Endothelial cell of umbilical vein (primary cell): ENCODE measurements around the gene MAP1B. TPM values are rescaled to one million over a fixed set of nuclear protein-coding genes. Genes with fewer than 3 reads are reported as not detected.

ENCODE experiments used
- BruUV-seq: library from RNA; stranded (reverse); fragments of 400-500 nt; replicated peaks from 2 replicates; lab custom pipeline; 2021; lab: Mats Ljungman, UMichigan
- CTCF ChIA-PET: fragments of 300-600, 350-600 bp; sonication (Branson Sonifier 250); formaldehyde crosslinking; loops from one replicate; lab custom pipeline; 2021; ENCODE audit warnings: antibody characterized with exemption, inconsistent platforms; lab: Charles Lee
- POLR2A ChIA-PET: fragments of 300-600, 350-600 bp; sonication (Branson Sonifier 250); formaldehyde crosslinking; loops from one replicate; lab custom pipeline; 2021; ENCODE audit warnings: antibody characterized with exemption, inconsistent platforms; lab: Charles Lee
- DNase-seq: peaks from one replicate; pipeline ENCODE4 v3.0.0-alpha.2; 2011; ENCODE audit warnings: low read depth, low spot score
- FAIRE-seq: peaks from 2 replicates; lab custom pipeline; 2011; peaks lifted over from hg19 to GRCh38; lab: Jason Lieb, UNC
- H2AFZ ChIP-seq: 2 replicates; pipeline ENCODE4 v1.6.0; 2012; ENCODE audit warnings: low read depth, low read length, control low read depth, inconsistent platforms
- H3K27ac ChIP-seq: 2 replicates; pipeline ENCODE4 v1.5.1; 2011; ENCODE audit warnings: low read depth, mild to moderate bottlenecking, control low read depth, low read length, moderate library complexity; ENCODE audit not compliant: insufficient read depth
- H3K27me3 ChIP-seq, 2 experiments: 2 replicates each; pipeline versions ENCODE4 v1.6.0 to v1.6.1; 2011; ENCODE audit warnings: low read length in 2 of 2, mixed read lengths in 1 of 2; ENCODE audit not compliant: control insufficient read depth in 2 of 2, insufficient read depth in 2 of 2
- H3K36me3 ChIP-seq, 2 experiments: 2 replicates in 1 of 2; 3 replicates in 1 of 2; pipeline ENCODE4 v1.5.1; 2011; ENCODE audit warnings: low read length in 2 of 2, mild to moderate bottlenecking in 1 of 2, moderate library complexity in 1 of 2; ENCODE audit not compliant: control insufficient read depth in 2 of 2, insufficient read depth in 2 of 2; ENCODE audit errors: extremely low read depth in 1 of 2
- H3K4me1 ChIP-seq: 3 replicates; pipeline ENCODE4 v1.5.1; 2011; ENCODE audit warnings: mild to moderate bottlenecking, low read length; ENCODE audit not compliant: control insufficient read depth, insufficient read depth; ENCODE audit errors: extremely low read depth
- H3K4me2 ChIP-seq: 2 replicates; pipeline ENCODE4 v1.6.1; 2011; ENCODE audit warnings: low read length, control low read depth, mixed read lengths; ENCODE audit not compliant: insufficient read depth
- H3K4me3 ChIP-seq, 3 experiments: fragments of 200-600 bp in 1 of 3; sonication (generic), shearing (Covaris generic) in 1 of 3; replicated peaks in 1 of 3; 2 replicates each; pipeline ENCODE4 v1.5.1; 2011 to 2016; ENCODE audit warnings: control low read depth in 3 of 3, low read length in 3 of 3, mild to moderate bottlenecking in 2 of 3, inconsistent platforms in 1 of 3, low read depth in 1 of 3, moderate library complexity in 1 of 3; ENCODE audit not compliant: insufficient read depth in 1 of 3
- H3K79me2 ChIP-seq: 2 replicates; pipeline ENCODE4 v1.6.0; 2012; ENCODE audit warnings: low read length, inconsistent platforms; ENCODE audit not compliant: control insufficient read depth, insufficient read depth
- H3K9ac ChIP-seq: replicated peaks from 2 replicates; pipeline ENCODE3; 2011; ENCODE audit warnings: low read length, control low read depth; ENCODE audit not compliant: insufficient read depth; ENCODE audit errors: extremely low read depth
- H3K9me1 ChIP-seq: replicated peaks from 3 replicates; pipeline ENCODE4 v1.6.0; 2011; ENCODE audit warnings: mild to moderate bottlenecking, low read length; ENCODE audit not compliant: control insufficient read depth, insufficient read depth; ENCODE audit errors: extremely low read depth
- H3K9me3 ChIP-seq: replicated peaks from 2 replicates; pipeline ENCODE4 v1.5.1; 2012; ENCODE audit warnings: low read length, inconsistent platforms; ENCODE audit not compliant: control insufficient read depth, insufficient read depth
- H4K20me1 ChIP-seq: replicated peaks from 2 replicates; pipeline ENCODE3; 2011; ENCODE audit warnings: mild to moderate bottlenecking, low read length; ENCODE audit not compliant: control insufficient read depth, insufficient read depth; ENCODE audit errors: extremely low read depth
- EZH2 ChIP-seq: IDR thresholded peaks from 2 replicates; pipeline ENCODE4 v1.6.1; 2012; ENCODE audit warnings: borderline replicate concordance, low read depth, mild to moderate bottlenecking, moderate library complexity, low read length, inconsistent platforms; ENCODE audit not compliant: severe bottlenecking
- FOS ChIP-seq: IDR thresholded peaks from 2 replicates; pipeline ENCODE4 v1.6.1; 2011; ENCODE audit warnings: mild to moderate bottlenecking, low read length, moderate library complexity, borderline replicate concordance; ENCODE audit not compliant: insufficient read depth
- GATA2 ChIP-seq: IDR thresholded peaks from 2 replicates; pipeline ENCODE4 v1.7.0; 2011; ENCODE audit warnings: low read depth, mild to moderate bottlenecking, moderate library complexity, mixed read lengths, low read length; ENCODE audit not compliant: insufficient read length, insufficient read depth
- JUN ChIP-seq: IDR thresholded peaks from 2 replicates; pipeline ENCODE4 v1.6.1; 2011; ENCODE audit warnings: borderline replicate concordance, low read depth; ENCODE audit not compliant: insufficient read length, insufficient read depth
- MYC ChIP-seq: IDR thresholded peaks from one replicate; pipeline ENCODE4 v1.6.1; 2011; ENCODE audit warnings: mild to moderate bottlenecking, low read depth, low read length
- POLR2A ChIP-seq: IDR thresholded peaks from 2 replicates; pipeline ENCODE4 v1.6.1; 2012; ENCODE audit warnings: low read depth, mild to moderate bottlenecking, control low read depth, low read length
- POLR2AphosphoS5 ChIP-seq: IDR thresholded peaks from 2 replicates; pipeline ENCODE4 v1.6.1; 2012; ENCODE audit warnings: low read depth, mild to moderate bottlenecking, control low read depth, low read length, moderate library complexity; ENCODE audit not compliant: insufficient read depth
- dilution Hi-C: fragments of 300-500 bp; cut with MboI; formaldehyde crosslinking; loops from one replicate; pipeline ENCODE4 v1.15.0; 2019; ENCODE audit warnings: low sequenced_read_pairs; ENCODE audit not compliant: extremely low pct_ligation_motif_present
- intact Hi-C: fragments of 100-400 bp; cut with micrococcal nuclease; formaldehyde crosslinking; loops from one replicate; pipeline ENCODE4 v1.10.0; 2022
- polyA plus RNA-seq, 4 experiments: library from polyadenylated mRNA; depleted of rRNA in 3 of 4; stranded (reverse) in 3 of 4; unstranded in 1 of 4; fragments of >200 nt; gene quantifications; 2 replicates each; pipeline versions ENCODE4 v1.2.1 to v1.2.3, GENCODE V29; 2011 to 2012; ENCODE audit warnings: missing spikeins in 1 of 4
- total RNA-seq: library from RNA; stranded (reverse); gene quantifications from 2 replicates; pipeline ENCODE4 v1.2.3, GENCODE V29; 2021
- TF ChIP-seq, protein P1 (sequence below), 2 donors: IDR thresholded peaks; 1 replicate in 1 of 2; 2 replicates in 1 of 2; pipeline ENCODE4 v1.5.1; 2011; ENCODE audit warnings: low read length in 2 of 2, mild to moderate bottlenecking in 2 of 2, moderate library complexity in 2 of 2, control low read depth in 1 of 2, inconsistent platforms in 1 of 2, low read depth in 1 of 2; ENCODE audit not compliant: insufficient read depth in 1 of 2; ENCODE audit errors: extremely low read depth in 1 of 2
- TF ChIP-seq, protein P2 (sequence below): IDR thresholded peaks from 2 replicates; pipeline ENCODE4 v1.6.1; 2011; ENCODE audit not compliant: insufficient read depth, insufficient read length

MAP1B gene
- total and polyA plus RNA-seq, 2 donors (not counting 3 experiments of a cell fraction or from before 2014, with no cell fraction given): 55.9 to 263 TPM

DNA sequence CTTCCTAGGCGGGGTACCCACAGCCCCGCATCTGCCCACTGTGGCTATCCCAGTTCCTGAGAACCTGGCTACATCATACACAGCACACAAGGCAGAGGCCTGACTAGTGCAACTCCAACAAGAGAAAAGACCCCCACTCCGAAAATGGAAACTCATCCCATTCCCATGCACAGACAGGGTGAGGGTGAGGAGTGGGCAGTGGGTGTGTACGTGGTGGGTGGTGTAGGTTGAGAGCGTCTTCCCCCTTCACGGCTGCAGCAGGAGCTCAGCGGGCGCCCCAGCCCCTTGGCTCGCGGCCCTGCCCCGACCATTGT lies 501 bp upstream of the MAP1B start:
- DNase-seq (no peak), FAIRE-seq (no peak)
- BruUV-seq: TSS peak; percentile 7
- H3K4me1 ChIP-seq: peaks cover 24% of the 10 kb centered on the region
- peaks cover 42% of the 10 kb centered on the region for H3K79me2 ChIP-seq
- no peak overlapping the region for H3K9ac ChIP-seq
- H3K4me3 ChIP-seq: peak overlapping the region; percentile 91 to 98 (median 97)
- dilution Hi-C loops (no loop called here), intact Hi-C loops (loop anchor here (2.0 to 5.0 kb wide), 4 partner anchors 61 to 324 kb away; no protein-coding TSS in a partner anchor)
- H3K27ac ChIP-seq: no peak overlapping the region
- H3K4me2 ChIP-seq: peak overlapping the region; percentile 9
- H3K27me3 ChIP-seq: no peaks in the 10 kb centered on the region
- no peaks in the 10 kb centered on the region for H3K9me1 ChIP-seq
- no peaks in the 10 kb centered on the region for H3K9me3 ChIP-seq
- peak overlapping the region; percentile 43 for H2AFZ ChIP-seq
- TF ChIP-seq POLR2AphosphoS5 (no peak), MYC (no peak), GATA2 (no peak), JUN (no peak), POLR2A (no peak), EZH2 (no peak), FOS (no peak)
- TF ChIP-seq, protein P1, sequence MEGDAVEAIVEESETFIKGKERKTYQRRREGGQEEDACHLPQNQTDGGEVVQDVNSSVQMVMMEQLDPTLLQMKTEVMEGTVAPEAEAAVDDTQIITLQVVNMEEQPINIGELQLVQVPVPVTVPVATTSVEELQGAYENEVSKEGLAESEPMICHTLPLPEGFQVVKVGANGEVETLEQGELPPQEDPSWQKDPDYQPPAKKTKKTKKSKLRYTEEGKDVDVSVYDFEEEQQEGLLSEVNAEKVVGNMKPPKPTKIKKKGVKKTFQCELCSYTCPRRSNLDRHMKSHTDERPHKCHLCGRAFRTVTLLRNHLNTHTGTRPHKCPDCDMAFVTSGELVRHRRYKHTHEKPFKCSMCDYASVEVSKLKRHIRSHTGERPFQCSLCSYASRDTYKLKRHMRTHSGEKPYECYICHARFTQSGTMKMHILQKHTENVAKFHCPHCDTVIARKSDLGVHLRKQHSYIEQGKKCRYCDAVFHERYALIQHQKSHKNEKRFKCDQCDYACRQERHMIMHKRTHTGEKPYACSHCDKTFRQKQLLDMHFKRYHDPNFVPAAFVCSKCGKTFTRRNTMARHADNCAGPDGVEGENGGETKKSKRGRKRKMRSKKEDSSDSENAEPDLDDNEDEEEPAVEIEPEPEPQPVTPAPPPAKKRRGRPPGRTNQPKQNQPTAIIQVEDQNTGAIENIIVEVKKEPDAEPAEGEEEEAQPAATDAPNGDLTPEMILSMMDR (IDR thresholded peaks at IDR 0.05; ENCODE audit: extremely low read depth in 1 of 2, insufficient read depth in 1 of 2, low read depth in 1 of 2, low read length in 2 of 2): no peak
- TF ChIP-seq, protein P2, sequence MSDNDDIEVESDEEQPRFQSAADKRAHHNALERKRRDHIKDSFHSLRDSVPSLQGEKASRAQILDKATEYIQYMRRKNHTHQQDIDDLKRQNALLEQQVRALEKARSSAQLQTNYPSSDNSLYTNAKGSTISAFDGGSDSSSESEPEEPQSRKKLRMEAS: no peak
- H3K36me3 ChIP-seq: peaks cover 0 to 9% of the 10 kb centered on the region in 2 experiments
- no peaks in the 10 kb centered on the region for H4K20me1 ChIP-seq
- ChIA-PET CTCF (interaction anchor here (0.7 to 0.9 kb wide), 2 partner anchors 202 to 270 kb away, joined by 3 to 4 read pairs; no protein-coding TSS in a partner anchor), POLR2A (no interaction called here)
